CD4-positive, alpha-beta T cell (primary cell): ENCODE results near the gene GALNT14. TPM values are rescaled to one million over a fixed set of nuclear protein-coding genes. Genes with fewer than 3 reads are reported as not detected.

Source experiments
- ATAC-seq: fragments of 200-7000 bp; cut with Tn5 transposase; one replicate; pipeline ENCODE4 v1.10.0; 2022; ENCODE audit warnings: mild to moderate bottlenecking; ENCODE audit not compliant: poor library complexity
- CTCF ChIA-PET: fragments of 350-600 bp; sonication (Branson Sonifier 250); formaldehyde crosslinking; loops from one replicate; lab custom pipeline; 2021; ENCODE audit warnings: antibody characterized with exemption, inconsistent platforms; lab: Charles Lee
- POLR2A ChIA-PET: fragments of 350-600 bp; sonication (Branson Sonifier 250); formaldehyde crosslinking; loops from one replicate; lab custom pipeline; 2021; ENCODE audit warnings: antibody characterized with exemption, inconsistent platforms; lab: Charles Lee
- DNase-seq, 14 experiments: peaks; one replicate each; pipeline ENCODE4 v3.0.0-alpha.2; 2013 to 2020; ENCODE audit warnings: mixed read lengths in 2 of 14
- H3K27ac ChIP-seq, 2 donors: one replicate each; pipeline versions ENCODE4 v1.5.1 to v1.7.0; 2013; ENCODE audit warnings: low read length in 2 of 2, low read depth in 1 of 2, mild to moderate bottlenecking in 1 of 2
- H3K27me3 ChIP-seq, 2 experiments: 1 replicate in 1 of 2; 2 replicates in 1 of 2; pipeline versions ENCODE4 v1.6.1 to v1.7.0; 2013; ENCODE audit warnings: low read length in 2 of 2, control low read depth in 1 of 2, mild to moderate bottlenecking in 1 of 2, moderate library complexity in 1 of 2; ENCODE audit not compliant: insufficient read depth in 2 of 2, control insufficient read depth in 1 of 2
- H3K36me3 ChIP-seq: one replicate; pipeline ENCODE4 v1.6.1; 2013; ENCODE audit warnings: low read length, control low read depth; ENCODE audit not compliant: insufficient read depth
- H3K4me1 ChIP-seq: one replicate; pipeline ENCODE4 v1.6.1; 2013; ENCODE audit warnings: low read length, control low read depth; ENCODE audit not compliant: insufficient read depth
- H3K4me3 ChIP-seq: one replicate; pipeline ENCODE4 v1.5.1; 2013; ENCODE audit warnings: mild to moderate bottlenecking, low read length, moderate library complexity
- H3K9me3 ChIP-seq, 2 experiments: 1 replicate in 1 of 2; 2 replicates in 1 of 2; pipeline versions ENCODE4 v1.6.1 to v1.7.0; 2013; ENCODE audit warnings: low read length in 2 of 2, mild to moderate bottlenecking in 2 of 2, control low read depth in 1 of 2, moderate library complexity in 1 of 2; ENCODE audit not compliant: control insufficient read depth in 1 of 2, insufficient read depth in 1 of 2
- H3K27ac Mint-ChIP-seq: one replicate; pipeline ENCODE4 v1.8.0; 2020; ENCODE audit warnings: mixed read lengths
- H3K27me3 Mint-ChIP-seq: one replicate; pipeline ENCODE4 v1.8.0; 2021; ENCODE audit warnings: mixed read lengths
- H3K36me3 Mint-ChIP-seq: one replicate; pipeline ENCODE4 v1.8.0; 2021; ENCODE audit warnings: low read depth, mixed read lengths
- H3K4me1 Mint-ChIP-seq: one replicate; pipeline ENCODE4 v1.8.0; 2021; ENCODE audit warnings: low read depth, mixed read lengths
- H3K4me3 Mint-ChIP-seq: one replicate; pipeline ENCODE4 v1.8.0; 2020; ENCODE audit warnings: mild to moderate bottlenecking, mixed read lengths
- H3K9me3 Mint-ChIP-seq: one replicate; pipeline ENCODE4 v1.8.0; 2020; ENCODE audit warnings: mixed read lengths
- intact Hi-C, 2 experiments: fragments of 100-400 bp; cut with DNase I in 1 of 2; cut with micrococcal nuclease in 1 of 2; formaldehyde crosslinking; loops; one replicate each; pipeline versions ENCODE4 v1.15.1 to v1.9.0; 2023 to 2025; cut with DNase I, micrococcal nuclease
- total RNA-seq, 174 experiments: library from RNA in 2 of 174; stranded (reverse) in 2 of 174; gene quantifications; one replicate each; pipeline ENCODE4 v1.2.3 and lab custom pipeline; 2021 to 2026
- TF ChIP-seq, protein P1 (sequence below): fragments of 200-600 bp; IDR thresholded peaks from one replicate; pipeline ENCODE4 v1.8.0; 2022; ENCODE audit warnings: antibody characterized with exemption, mild to moderate bottlenecking

Gene GALNT14
- total RNA-seq, 2 experiments from 2014 or later, result not detected

DNA sequence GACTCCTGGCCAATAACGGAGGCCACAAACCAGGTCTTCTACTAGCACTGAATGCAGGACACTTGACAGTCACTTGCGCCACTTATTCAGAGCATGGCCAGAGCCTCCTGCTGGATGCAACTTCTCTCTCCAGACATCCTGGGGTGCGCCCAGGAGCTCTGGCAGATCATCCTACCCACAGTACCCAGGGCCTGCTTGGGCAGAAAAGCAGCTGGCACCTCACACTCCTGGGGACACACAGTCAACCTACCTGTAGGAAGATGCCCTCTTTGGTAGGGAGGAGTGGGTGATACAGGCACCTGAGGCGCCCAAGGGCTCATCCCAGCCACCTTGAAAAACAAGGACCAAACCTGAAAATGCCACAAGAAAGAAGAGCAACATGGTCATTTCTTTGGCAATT is 13.3 kb downstream of the GALNT14 start:
- no peak overlapping the region for H3K27ac Mint-ChIP-seq
- intact Hi-C loops, result no loop called here
- Histone ChIP-seq H3K4me3 (no peak overlapping the region), H3K36me3 (no peaks in the 10 kb centered on the region), H3K4me1 (no peaks in the 10 kb centered on the region), H3K9me3 (no peaks in the 10 kb centered on the region), H3K27me3 (peaks cover 0 to 2% of the 10 kb centered on the region in 2 experiments), H3K27ac (no peak overlapping the region)
- no peaks in the 10 kb centered on the region for H3K9me3 Mint-ChIP-seq
- peaks cover 12% of the 10 kb centered on the region for H3K27me3 Mint-ChIP-seq
- DNase-seq (no peak), ATAC-seq (no peak)
- ChIA-PET CTCF (interaction anchor here (1.5 kb wide), 1 partner anchor 11 kb away, joined by 3 read pairs; no protein-coding TSS in a partner anchor), POLR2A (no interaction called here)
- TF ChIP-seq, protein P1, sequence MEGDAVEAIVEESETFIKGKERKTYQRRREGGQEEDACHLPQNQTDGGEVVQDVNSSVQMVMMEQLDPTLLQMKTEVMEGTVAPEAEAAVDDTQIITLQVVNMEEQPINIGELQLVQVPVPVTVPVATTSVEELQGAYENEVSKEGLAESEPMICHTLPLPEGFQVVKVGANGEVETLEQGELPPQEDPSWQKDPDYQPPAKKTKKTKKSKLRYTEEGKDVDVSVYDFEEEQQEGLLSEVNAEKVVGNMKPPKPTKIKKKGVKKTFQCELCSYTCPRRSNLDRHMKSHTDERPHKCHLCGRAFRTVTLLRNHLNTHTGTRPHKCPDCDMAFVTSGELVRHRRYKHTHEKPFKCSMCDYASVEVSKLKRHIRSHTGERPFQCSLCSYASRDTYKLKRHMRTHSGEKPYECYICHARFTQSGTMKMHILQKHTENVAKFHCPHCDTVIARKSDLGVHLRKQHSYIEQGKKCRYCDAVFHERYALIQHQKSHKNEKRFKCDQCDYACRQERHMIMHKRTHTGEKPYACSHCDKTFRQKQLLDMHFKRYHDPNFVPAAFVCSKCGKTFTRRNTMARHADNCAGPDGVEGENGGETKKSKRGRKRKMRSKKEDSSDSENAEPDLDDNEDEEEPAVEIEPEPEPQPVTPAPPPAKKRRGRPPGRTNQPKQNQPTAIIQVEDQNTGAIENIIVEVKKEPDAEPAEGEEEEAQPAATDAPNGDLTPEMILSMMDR, result no peak
- no peak overlapping the region for H3K4me3 Mint-ChIP-seq
- no peaks in the 10 kb centered on the region for H3K36me3 Mint-ChIP-seq
- H3K4me1 Mint-ChIP-seq, result no peaks in the 10 kb centered on the region

DNA sequence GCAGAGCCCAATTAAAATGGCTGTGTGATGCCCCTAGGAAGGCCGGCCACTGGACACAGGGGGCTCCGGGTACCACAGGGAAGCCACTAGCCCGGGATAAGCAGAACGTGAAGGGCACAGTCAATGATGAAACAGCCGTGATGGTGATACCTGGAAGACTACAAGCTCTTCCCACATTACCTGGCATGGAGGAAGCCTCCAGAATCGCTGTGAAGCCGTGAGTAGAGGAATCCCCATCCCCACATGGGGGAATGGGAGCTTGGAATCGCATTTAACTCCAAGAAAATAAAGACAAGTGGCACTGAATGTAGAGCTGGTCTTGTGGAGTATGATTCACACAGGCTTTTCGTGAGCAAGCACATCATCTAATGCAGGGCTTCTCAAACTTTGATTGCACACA is 16.1 kb downstream of the GALNT14 start:
- Mint-ChIP-seq H3K4me1 (no peaks in the 10 kb centered on the region), H3K9me3 (no peaks in the 10 kb centered on the region), H3K4me3 (no peak overlapping the region), H3K36me3 (no peaks in the 10 kb centered on the region), H3K27ac (no peak overlapping the region), H3K27me3 (peaks cover 7% of the 10 kb centered on the region)
- ATAC-seq, result no peak
- CTCF ChIA-PET, result no interaction called here
- H3K4me3 ChIP-seq, result no peak overlapping the region
- no peaks in the 10 kb centered on the region for H3K9me3 ChIP-seq
- H3K27me3 ChIP-seq, result no peaks in the 10 kb centered on the region
- H3K36me3 ChIP-seq, result no peaks in the 10 kb centered on the region
- TF ChIP-seq, protein P1, result no peak
- H3K27ac ChIP-seq, result no peak overlapping the region
- intact Hi-C loops, result no loop called here
- POLR2A ChIA-PET, result no interaction called here
- H3K4me1 ChIP-seq, result no peaks in the 10 kb centered on the region
- DNase-seq, result no peak

DNA sequence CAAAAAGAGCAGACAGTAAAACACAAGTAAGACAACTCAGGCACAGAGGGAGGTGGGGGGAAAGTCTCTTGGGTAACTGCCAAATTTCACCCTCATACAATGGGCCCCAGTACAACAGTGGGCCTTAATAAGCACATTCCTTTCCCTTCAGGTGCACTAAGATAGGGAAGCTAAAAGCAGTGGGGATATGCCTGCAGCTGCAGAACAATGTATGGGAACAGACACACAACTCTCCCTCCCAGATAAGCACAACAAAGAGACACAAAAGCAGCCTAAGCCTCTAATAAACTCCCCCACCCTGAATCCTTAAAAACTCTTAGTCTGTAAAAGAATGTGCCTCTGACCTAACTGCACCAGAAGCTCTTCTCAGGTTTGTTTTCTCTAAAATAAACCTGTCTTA is 24.5 kb downstream of the GALNT14 start:
- DNase-seq, result no peak
- Mint-ChIP-seq H3K27ac (no peak overlapping the region), H3K27me3 (peaks cover 23% of the 10 kb centered on the region), H3K4me1 (no peaks in the 10 kb centered on the region), H3K36me3 (no peaks in the 10 kb centered on the region), H3K4me3 (no peak overlapping the region), H3K9me3 (no peaks in the 10 kb centered on the region)
- Histone ChIP-seq H3K9me3 (no peaks in the 10 kb centered on the region), H3K27ac (no peak overlapping the region), H3K4me3 (no peak overlapping the region), H3K27me3 (peaks cover 0 to 5% of the 10 kb centered on the region in 2 experiments), H3K4me1 (no peaks in the 10 kb centered on the region), H3K36me3 (no peaks in the 10 kb centered on the region)
- CTCF ChIA-PET, result interaction anchor here (1.5 kb wide), 1 partner anchor 12 kb away, joined by 3 read pairs; no protein-coding TSS in a partner anchor
- POLR2A ChIA-PET, result no interaction called here
- ATAC-seq, result no peak
- TF ChIP-seq, protein P1, result no peak
- intact Hi-C loops, result no loop called here
